ENCODE data around the gene MRPL45.

MRPL45 gene

DNA sequence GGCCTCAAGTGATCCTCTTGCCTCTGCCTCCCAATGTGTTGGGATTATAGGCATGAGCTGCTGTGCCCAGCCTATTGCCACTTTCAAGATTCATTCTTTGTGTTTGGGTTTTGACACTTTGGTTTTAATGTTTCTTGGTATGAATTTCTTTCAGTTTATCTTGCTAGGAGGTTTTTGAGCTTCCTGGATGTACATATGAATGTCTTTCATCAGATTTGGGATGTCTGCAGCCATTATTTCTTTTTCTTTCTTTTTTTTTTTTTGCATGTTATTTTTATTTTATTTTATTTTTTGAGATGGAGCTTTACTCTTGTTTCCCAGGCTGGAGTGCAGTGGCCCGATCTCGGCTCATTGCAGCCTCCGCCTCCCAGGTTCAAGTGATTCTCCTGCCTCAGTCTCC is 18.5 kb downstream of the MRPL45 start:
- no peaks in the 10 kb centered on the region for H3K9me2 ChIP-seq (replicated peaks; ENCODE audit: insufficient read depth, low read length)
- H3K4me2 ChIP-seq (ENCODE audit: low read depth, low read length, poor library complexity, severe bottlenecking) = no peak overlapping the region
- no peaks in the 10 kb centered on the region for H3K27me3 ChIP-seq (ENCODE audit: low read length)
- H2AFZ ChIP-seq (ENCODE audit: low read depth, low read length, severe bottlenecking) = no peak overlapping the region
- no peaks in the 10 kb centered on the region for H3K36me3 ChIP-seq (ENCODE audit: low read length)
- no peak overlapping the region for H3K27ac ChIP-seq (ENCODE audit: low read depth, low read length)
- no peak overlapping the region for H3K9ac ChIP-seq (ENCODE audit: low read length)
- H3K4me3 ChIP-seq (ENCODE audit: insufficient read depth, low read length, poor library complexity, severe bottlenecking) = no peak overlapping the region
- no peaks in the 10 kb centered on the region for H3F3A ChIP-seq (ENCODE audit: insufficient read depth)
- no peaks in the 10 kb centered on the region for H4K20me1 ChIP-seq (ENCODE audit: low read depth, low read length)
- no peaks in the 10 kb centered on the region for H3K79me2 ChIP-seq (ENCODE audit: insufficient read depth, low read length)
- no peak for TF ChIP-seq EZH2phosphoT487 (conservative IDR thresholded peaks at IDR 0.05; ENCODE audit: low read length)
- TF ChIP-seq, protein P1, sequence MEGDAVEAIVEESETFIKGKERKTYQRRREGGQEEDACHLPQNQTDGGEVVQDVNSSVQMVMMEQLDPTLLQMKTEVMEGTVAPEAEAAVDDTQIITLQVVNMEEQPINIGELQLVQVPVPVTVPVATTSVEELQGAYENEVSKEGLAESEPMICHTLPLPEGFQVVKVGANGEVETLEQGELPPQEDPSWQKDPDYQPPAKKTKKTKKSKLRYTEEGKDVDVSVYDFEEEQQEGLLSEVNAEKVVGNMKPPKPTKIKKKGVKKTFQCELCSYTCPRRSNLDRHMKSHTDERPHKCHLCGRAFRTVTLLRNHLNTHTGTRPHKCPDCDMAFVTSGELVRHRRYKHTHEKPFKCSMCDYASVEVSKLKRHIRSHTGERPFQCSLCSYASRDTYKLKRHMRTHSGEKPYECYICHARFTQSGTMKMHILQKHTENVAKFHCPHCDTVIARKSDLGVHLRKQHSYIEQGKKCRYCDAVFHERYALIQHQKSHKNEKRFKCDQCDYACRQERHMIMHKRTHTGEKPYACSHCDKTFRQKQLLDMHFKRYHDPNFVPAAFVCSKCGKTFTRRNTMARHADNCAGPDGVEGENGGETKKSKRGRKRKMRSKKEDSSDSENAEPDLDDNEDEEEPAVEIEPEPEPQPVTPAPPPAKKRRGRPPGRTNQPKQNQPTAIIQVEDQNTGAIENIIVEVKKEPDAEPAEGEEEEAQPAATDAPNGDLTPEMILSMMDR (IDR thresholded peaks at IDR 0.05; ENCODE audit: insufficient read depth, low read length, poor library complexity, severe bottlenecking) = no peak
- no peaks in the 10 kb centered on the region for H3K9me3 ChIP-seq (ENCODE audit: insufficient read depth, low read length)

DNA sequence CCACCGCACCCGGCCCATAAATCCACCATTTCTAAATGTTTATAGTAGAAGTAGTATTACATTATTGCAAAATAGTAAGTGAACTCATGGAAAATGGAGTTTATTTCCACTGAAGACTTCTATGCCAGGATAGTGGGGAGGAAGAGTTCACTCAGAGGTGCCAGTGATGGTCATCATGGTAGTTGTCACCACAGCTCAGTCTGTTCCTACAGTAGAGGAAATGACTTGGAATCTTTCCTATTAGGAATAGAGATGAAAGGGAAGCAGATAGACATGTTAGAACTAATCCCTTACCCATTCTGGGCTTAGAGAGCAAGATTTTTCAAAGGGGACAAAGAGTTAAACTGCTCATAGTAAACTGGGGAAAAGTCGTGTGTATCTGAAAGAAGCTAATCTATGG is 20.1 kb downstream of the MRPL45 start:
- H3K4me3 ChIP-seq (ENCODE audit: insufficient read depth, low read length, poor library complexity, severe bottlenecking) = no peak overlapping the region
- no peaks in the 10 kb centered on the region for H3K9me3 ChIP-seq (ENCODE audit: insufficient read depth, low read length)
- H3K4me2 ChIP-seq (ENCODE audit: low read depth, low read length, poor library complexity, severe bottlenecking) = no peak overlapping the region
- H3K9ac ChIP-seq (ENCODE audit: low read length) = no peak overlapping the region
- H3K79me2 ChIP-seq (ENCODE audit: insufficient read depth, low read length) = no peaks in the 10 kb centered on the region
- TF ChIP-seq, protein P1 (IDR thresholded peaks at IDR 0.05; ENCODE audit: insufficient read depth, low read length, poor library complexity, severe bottlenecking) = no peak
- TF ChIP-seq EZH2phosphoT487 (conservative IDR thresholded peaks at IDR 0.05; ENCODE audit: low read length) = no peak
- no peaks in the 10 kb centered on the region for H3K36me3 ChIP-seq (ENCODE audit: low read length)
- no peaks in the 10 kb centered on the region for H3K9me2 ChIP-seq (replicated peaks; ENCODE audit: insufficient read depth, low read length)
- no peak overlapping the region for H3K27ac ChIP-seq (ENCODE audit: low read depth, low read length)
- no peaks in the 10 kb centered on the region for H3K27me3 ChIP-seq (ENCODE audit: low read length)
- no peaks in the 10 kb centered on the region for H3F3A ChIP-seq (ENCODE audit: insufficient read depth)
- no peak overlapping the region for H2AFZ ChIP-seq (ENCODE audit: low read depth, low read length, severe bottlenecking)
- H4K20me1 ChIP-seq (ENCODE audit: low read depth, low read length) = no peaks in the 10 kb centered on the region

DNA sequence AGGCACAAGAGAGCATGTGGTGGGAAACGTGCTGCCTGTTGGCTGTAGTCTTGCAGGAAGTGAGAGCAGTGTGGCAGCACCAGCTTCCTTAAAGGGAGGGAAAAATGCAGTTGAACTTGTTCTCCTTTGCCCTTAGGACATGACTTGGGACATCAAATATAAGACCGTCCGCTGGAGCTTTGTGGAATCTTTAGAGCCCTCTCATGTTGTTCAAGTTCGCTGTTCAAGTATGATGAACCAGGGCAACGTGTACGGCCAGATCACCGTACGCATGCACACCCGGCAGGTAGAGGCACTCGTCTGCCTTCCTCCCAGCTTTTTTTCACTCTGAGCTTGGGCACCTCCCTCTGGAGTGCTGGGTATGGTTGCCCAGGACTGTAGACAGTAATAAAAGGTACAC is 23.5 kb downstream of the MRPL45 start:
- TF ChIP-seq, protein P1 (IDR thresholded peaks at IDR 0.05; ENCODE audit: insufficient read depth, low read length, poor library complexity, severe bottlenecking) = no peak
- no peak for TF ChIP-seq EZH2phosphoT487 (conservative IDR thresholded peaks at IDR 0.05; ENCODE audit: low read length)
- no peaks in the 10 kb centered on the region for H4K20me1 ChIP-seq (ENCODE audit: low read depth, low read length)
- H3K27me3 ChIP-seq (ENCODE audit: low read length) = no peaks in the 10 kb centered on the region
- no peaks in the 10 kb centered on the region for H3K9me3 ChIP-seq (ENCODE audit: insufficient read depth, low read length)
- H3K9me2 ChIP-seq (replicated peaks; ENCODE audit: insufficient read depth, low read length) = no peaks in the 10 kb centered on the region
- no peak overlapping the region for H3K4me3 ChIP-seq (ENCODE audit: insufficient read depth, low read length, poor library complexity, severe bottlenecking)
- H3K36me3 ChIP-seq (ENCODE audit: low read length) = no peaks in the 10 kb centered on the region
- no peak overlapping the region for H3K4me2 ChIP-seq (ENCODE audit: low read depth, low read length, poor library complexity, severe bottlenecking)
- no peak overlapping the region for H2AFZ ChIP-seq (ENCODE audit: low read depth, low read length, severe bottlenecking)
- H3F3A ChIP-seq (ENCODE audit: insufficient read depth) = no peaks in the 10 kb centered on the region
- no peaks in the 10 kb centered on the region for H3K79me2 ChIP-seq (ENCODE audit: insufficient read depth, low read length)
- no peak overlapping the region for H3K27ac ChIP-seq (ENCODE audit: low read depth, low read length)
- no peak overlapping the region for H3K9ac ChIP-seq (ENCODE audit: low read length)
